Measurements from ENCODE around the gene EIF4G1. TPM values are rescaled to one million over a fixed set of nuclear protein-coding genes. Genes with fewer than 3 reads are reported as not detected.

EIF4G1 gene
- polyA plus RNA-seq, 1 donor from 2014 or later = 66.9 TPM

- no peak for TF ChIP-seq TAF1 (IDR thresholded peaks at IDR 0.05; ENCODE audit: low read depth)
- no peak for TF ChIP-seq CTCF (IDR thresholded peaks at IDR 0.05; ENCODE audit: poor library complexity, severe bottlenecking)
- TF ChIP-seq EZH2 (IDR thresholded peaks at IDR 0.05; ENCODE audit: borderline replicate concordance, insufficient read depth, low read length, poor library complexity, severe bottlenecking) = no peak
- TF ChIP-seq REST (IDR thresholded peaks at IDR 0.05; ENCODE audit: borderline replicate concordance) = no peak
- TF ChIP-seq POLR2AphosphoS5 (IDR thresholded peaks at IDR 0.05) = no peak
- TF ChIP-seq EP300 (conservative IDR thresholded peaks at IDR 0.05; ENCODE audit: poor library complexity, severe bottlenecking) = no peak
- TF ChIP-seq SMC3 (conservative IDR thresholded peaks at IDR 0.05; ENCODE audit: poor library complexity) = no peak
- TF ChIP-seq MXI1 (conservative IDR thresholded peaks at IDR 0.05; ENCODE audit: poor library complexity, severe bottlenecking) = no peak
- TF ChIP-seq RAD21 (conservative IDR thresholded peaks at IDR 0.05) = no peak
- no peaks in the 10 kb centered on the region for H3K9me2 ChIP-seq (ENCODE audit: insufficient read depth, low read length)
- no peak overlapping the region for H3K4me2 ChIP-seq (ENCODE audit: low read length)
- no peaks in the 10 kb centered on the region for H4K20me1 ChIP-seq (ENCODE audit: insufficient read depth)
- H3K9ac ChIP-seq (ENCODE audit: low read length) = no peak overlapping the region
- H3K27me3 ChIP-seq (ENCODE audit: insufficient read depth, low read depth, low read length) = no peaks in the 10 kb centered on the region
- H3K4me3 ChIP-seq (ENCODE audit: low read length) = no peak overlapping the region
- no peak overlapping the region for H2AFZ ChIP-seq (ENCODE audit: low read depth, low read length)
- H3F3A ChIP-seq (ENCODE audit: insufficient read depth, low read length, poor library complexity, severe bottlenecking) = no peaks in the 10 kb centered on the region
- H3K36me3 ChIP-seq (ENCODE audit: insufficient read depth, low read length) = no peaks in the 10 kb centered on the region
- no peak overlapping the region for H3K27ac ChIP-seq (ENCODE audit: low read length)
- H3K9me3 ChIP-seq (ENCODE audit: low read length) = no peaks in the 10 kb centered on the region
- no peaks in the 10 kb centered on the region for H3K79me2 ChIP-seq (replicated peaks; ENCODE audit: insufficient read depth, low read length)
Measured at GRCh38 chr3:184354754-184355153, 40.3 kb downstream of the EIF4G1 start.

GRCh38 chr3:184355261-184356040 lies 41.0 kb downstream of the EIF4G1 start:
- no peak overlapping the region for H3K9ac ChIP-seq (ENCODE audit: low read length)
- no peak overlapping the region for H3K4me2 ChIP-seq (ENCODE audit: low read length)
- H3K9me2 ChIP-seq (ENCODE audit: insufficient read depth, low read length) = no peaks in the 10 kb centered on the region
- no peak overlapping the region for H3K4me3 ChIP-seq (ENCODE audit: low read length)
- no peaks in the 10 kb centered on the region for H3K9me3 ChIP-seq (ENCODE audit: low read length)
- TF ChIP-seq EP300 (conservative IDR thresholded peaks at IDR 0.05; ENCODE audit: poor library complexity, severe bottlenecking) = no peak
- no peak for TF ChIP-seq POLR2AphosphoS5 (IDR thresholded peaks at IDR 0.05)
- TF ChIP-seq SMC3 (conservative IDR thresholded peaks at IDR 0.05; ENCODE audit: poor library complexity) = no peak
- TF ChIP-seq TAF1 (IDR thresholded peaks at IDR 0.05; ENCODE audit: low read depth) = no peak
- no peak for TF ChIP-seq CTCF (IDR thresholded peaks at IDR 0.05; ENCODE audit: poor library complexity, severe bottlenecking)
- TF ChIP-seq REST (IDR thresholded peaks at IDR 0.05; ENCODE audit: borderline replicate concordance) = no peak
- TF ChIP-seq MXI1 (conservative IDR thresholded peaks at IDR 0.05; ENCODE audit: poor library complexity, severe bottlenecking) = no peak
- no peak for TF ChIP-seq RAD21 (conservative IDR thresholded peaks at IDR 0.05)
- TF ChIP-seq EZH2 (IDR thresholded peaks at IDR 0.05; ENCODE audit: borderline replicate concordance, insufficient read depth, low read length, poor library complexity, severe bottlenecking) = no peak
- H4K20me1 ChIP-seq (ENCODE audit: insufficient read depth) = no peaks in the 10 kb centered on the region
- H2AFZ ChIP-seq (ENCODE audit: low read depth, low read length) = no peak overlapping the region
- H3K79me2 ChIP-seq (replicated peaks; ENCODE audit: insufficient read depth, low read length) = peaks cover under 1% of the 10 kb centered on the region
- H3K27ac ChIP-seq (ENCODE audit: low read length) = no peak overlapping the region
- no peaks in the 10 kb centered on the region for H3K27me3 ChIP-seq (ENCODE audit: insufficient read depth, low read depth, low read length)
- H3K36me3 ChIP-seq (ENCODE audit: insufficient read depth, low read length) = no peaks in the 10 kb centered on the region
- no peaks in the 10 kb centered on the region for H3F3A ChIP-seq (ENCODE audit: insufficient read depth, low read length, poor library complexity, severe bottlenecking)

All from neural cell (in vitro differentiated cells).